ENCODE results near the gene RAD9A. TPM values are rescaled to one million over a fixed set of nuclear protein-coding genes. Genes with fewer than 3 reads are reported as not detected.

RAD9A gene
- total and polyA plus RNA-seq, 9 of the 15 experiments (the other 6 are each of a cell fraction or from before 2014, with no cell fraction given): 1.4 to 41.2 (median 16.1) TPM

- TF ChIP-seq TFAP4 (CRISPR knock-in tag; IDR thresholded peaks at IDR 0.05; ENCODE audit: borderline replicate concordance) (no peak; the same call in 1 of the 2 replicates), HDAC1 (IDR thresholded peaks at IDR 0.05) (0 out of 4 replicates have a peak, but pooled peaks of 1 of the 2 experiments have one; percentile 60), ZNF318 (IDR thresholded peaks at IDR 0.05; ENCODE audit: borderline replicate concordance in 1 of 2, low read depth in 1 of 2) (no peak), MLX (CRISPR knock-in tag; conservative IDR thresholded peaks at IDR 0.05) (no peak), SAFB (IDR thresholded peaks at IDR 0.05; ENCODE audit: borderline replicate concordance, low read depth, low read length) (no peak), HMGXB4 (CRISPR knock-in tag; IDR thresholded peaks at IDR 0.05) (0 out of 2 replicates have a peak, but pooled peaks have one; percentile 65), POU5F1 (IDR thresholded peaks at IDR 0.05; ENCODE audit: borderline replicate concordance, low read depth, low read length, partially characterized antibody) (no peak), FOXK1 (CRISPR knock-in tag; IDR thresholded peaks at IDR 0.05; ENCODE audit: borderline replicate concordance) (no peak), RAD21 (CRISPR knock-in tag; conservative IDR thresholded peaks at IDR 0.05 in 1 of 2, IDR thresholded peaks at IDR 0.05 in 1 of 2) (peak; percentile 66 to 78), BCOR (IDR thresholded peaks at IDR 0.05) (no peak), PML (IDR thresholded peaks at IDR 0.05; ENCODE audit: low read length) (peak; percentile 63), BACH1 (tag; IDR thresholded peaks at IDR 0.05) (no peak), TBP (optimal IDR thresholded peaks at IDR 0.05; ENCODE audit: low read depth, low read length) (peak; percentile 5), ZNF134 (CRISPR knock-in tag; conservative IDR thresholded peaks at IDR 0.05) (no peak)
Observed at GRCh38 chr11:67401495-67402191, 9.9 kb downstream of the RAD9A start, which contains the start of gene PPP1CA (continued).
